Panc1 (cell line): ENCODE measurements around the gene SCCPDH. TPM values are rescaled to one million over a fixed set of nuclear protein-coding genes. Genes with fewer than 3 reads are reported as not detected.

Experiments used
- ATAC-seq: fragments of 200-7000 bp; cut with Tn5 transposase; 2 replicates; pipeline ENCODE4 v1.9.1; 2020; ENCODE audit warnings: mild to moderate bottlenecking, moderate library complexity
- BruUV-seq: library from RNA; stranded (reverse); fragments of 400-500 nt; replicated peaks from 2 replicates; lab custom pipeline; 2021; lab: Mats Ljungman, UMichigan
- CTCF ChIA-PET: fragments of 300-600 bp; sonication (Branson Sonifier 250); formaldehyde crosslinking; loops from one replicate; lab custom pipeline; 2022; ENCODE audit warnings: antibody characterized with exemption; lab: Charles Lee
- POLR2A ChIA-PET: fragments of 300-600 bp; sonication (Branson Sonifier 250); formaldehyde crosslinking; loops from one replicate; lab custom pipeline; 2022; ENCODE audit warnings: antibody characterized with exemption; lab: Charles Lee
- DNase-seq: peaks from one replicate; pipeline ENCODE4 v3.0.0-alpha.2; 2010; ENCODE audit warnings: low read depth, low spot score
- H3K27ac ChIP-seq: 2 replicates; pipeline ENCODE4 v1.5.1; 2011; ENCODE audit warnings: mild to moderate bottlenecking, low read length, inconsistent platforms
- H3K27me3 ChIP-seq: fragments of 200-500 bp; sonication (Bioruptor generic); 2 replicates; pipeline ENCODE4 v1.6.0; 2014; ENCODE audit warnings: low read length, inconsistent platforms; ENCODE audit not compliant: control insufficient read depth, insufficient read depth
- H3K36me3 ChIP-seq: fragments of 200-500 bp; sonication (Bioruptor generic); 2 replicates; pipeline ENCODE4 v1.5.1; 2014; ENCODE audit warnings: inconsistent platforms, mild to moderate bottlenecking, low read length, moderate library complexity; ENCODE audit not compliant: control insufficient read depth, insufficient read depth
- H3K4me1 ChIP-seq: 2 replicates; pipeline ENCODE4 v1.5.1; 2011; ENCODE audit warnings: inconsistent platforms, mild to moderate bottlenecking, low read length, moderate library complexity; ENCODE audit not compliant: control insufficient read depth, insufficient read depth
- H3K4me3 ChIP-seq, 2 experiments: 2 replicates each; pipeline ENCODE4 v1.5.1; 2011 to 2012; ENCODE audit warnings: low read depth in 2 of 2, low read length in 2 of 2, mild to moderate bottlenecking in 2 of 2, inconsistent platforms in 1 of 2, moderate library complexity in 1 of 2
- H3K9me3 ChIP-seq: fragments of 200-500 bp; sonication (Bioruptor generic); 2 replicates; pipeline ENCODE4 v1.5.1; 2014; ENCODE audit warnings: low read depth, mild to moderate bottlenecking, inconsistent platforms, low read length, moderate library complexity; ENCODE audit not compliant: control insufficient read depth, insufficient read depth
- POLR2AphosphoS5 ChIP-seq: IDR thresholded peaks from 2 replicates; pipeline ENCODE4 v1.6.1; 2012; ENCODE audit warnings: mild to moderate bottlenecking, low read depth, low read length, moderate library complexity
- SIN3A ChIP-seq: IDR thresholded peaks from 2 replicates; pipeline ENCODE4 v1.6.1; 2012; ENCODE audit warnings: low read depth, mild to moderate bottlenecking, low read length, moderate library complexity, borderline replicate concordance; ENCODE audit not compliant: insufficient read depth
- TCF7L2 ChIP-seq: IDR thresholded peaks from 2 replicates; pipeline ENCODE4 v1.6.1; 2011; ENCODE audit warnings: mild to moderate bottlenecking, low read depth, low read length, inconsistent platforms
- in situ Hi-C: cut with HindIII; loops from 2 replicates; pipeline ENCODE4 v1.10.0; 2016; ENCODE audit warnings: low sequenced_read_pairs, low pct_unique_long_range_greater_than_20kb
- intact Hi-C: fragments of 100-400 bp; cut with micrococcal nuclease; formaldehyde crosslinking; loops from one replicate; pipeline ENCODE4 v1.10.0; 2022; ENCODE audit not compliant: unreplicated experiment
- total RNA-seq: library from RNA; stranded (reverse); gene quantifications from one replicate; pipeline ENCODE4 v1.2.1, GENCODE V29; 2021; ENCODE audit not compliant: unreplicated experiment
- TF ChIP-seq, protein P1 (sequence below), 2 experiments: IDR thresholded peaks; 2 replicates each; pipeline ENCODE4 v1.6.1; 2011 to 2012; ENCODE audit warnings: low read depth in 2 of 2, control low read depth in 1 of 2, low read length in 1 of 2, mild to moderate bottlenecking in 1 of 2, moderate library complexity in 1 of 2; ENCODE audit not compliant: insufficient read depth in 1 of 2
- TF ChIP-seq, protein P2 (sequence below): fragments of 450-650 bp; IDR thresholded peaks from 2 replicates; pipeline ENCODE4 v1.5.1; 2017; ENCODE audit warnings: mild to moderate bottlenecking

SCCPDH gene
- total RNA-seq, 1 experiment from 2014 or later, result 40.2 TPM

DNA sequence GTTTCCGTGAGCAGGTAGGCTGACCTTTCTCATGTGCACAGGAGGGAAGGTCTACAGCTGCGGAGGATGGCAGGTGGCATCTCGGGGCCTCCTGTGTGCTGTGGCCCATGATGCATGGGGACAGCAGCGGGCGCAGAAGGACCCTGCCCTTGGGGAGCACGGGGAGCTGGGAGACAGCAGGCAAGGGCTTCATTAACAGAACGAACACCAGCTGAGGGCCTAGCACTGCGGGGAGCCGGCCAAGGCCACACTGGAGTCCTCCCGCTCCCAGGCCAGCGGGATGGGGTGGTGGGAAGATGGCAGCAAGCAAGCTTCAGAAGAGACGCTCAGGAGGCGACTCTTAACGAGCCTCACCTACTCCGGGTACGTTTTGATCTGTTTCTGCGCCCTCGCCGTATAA lies 66.6 kb downstream of the SCCPDH start:
- intact Hi-C loops, result no loop called here
- ATAC-seq, result no peak
- Histone ChIP-seq H3K27ac (no peak overlapping the region), H3K9me3 (no peaks in the 10 kb centered on the region), H3K36me3 (no peaks in the 10 kb centered on the region), H3K4me3 (no peak overlapping the region), H3K27me3 (no peaks in the 10 kb centered on the region), H3K4me1 (no peaks in the 10 kb centered on the region)
- CTCF ChIA-PET, result interaction anchor here (0.7 kb wide), 1 partner anchor 89 kb away, joined by 3 read pairs; no protein-coding TSS in a partner anchor
- no peak for DNase-seq
- POLR2A ChIA-PET, result interaction anchor here (0.6 kb wide), 1 partner anchor 390 kb away, joined by 4 read pairs; no protein-coding TSS in a partner anchor
- TF ChIP-seq, protein P1, sequence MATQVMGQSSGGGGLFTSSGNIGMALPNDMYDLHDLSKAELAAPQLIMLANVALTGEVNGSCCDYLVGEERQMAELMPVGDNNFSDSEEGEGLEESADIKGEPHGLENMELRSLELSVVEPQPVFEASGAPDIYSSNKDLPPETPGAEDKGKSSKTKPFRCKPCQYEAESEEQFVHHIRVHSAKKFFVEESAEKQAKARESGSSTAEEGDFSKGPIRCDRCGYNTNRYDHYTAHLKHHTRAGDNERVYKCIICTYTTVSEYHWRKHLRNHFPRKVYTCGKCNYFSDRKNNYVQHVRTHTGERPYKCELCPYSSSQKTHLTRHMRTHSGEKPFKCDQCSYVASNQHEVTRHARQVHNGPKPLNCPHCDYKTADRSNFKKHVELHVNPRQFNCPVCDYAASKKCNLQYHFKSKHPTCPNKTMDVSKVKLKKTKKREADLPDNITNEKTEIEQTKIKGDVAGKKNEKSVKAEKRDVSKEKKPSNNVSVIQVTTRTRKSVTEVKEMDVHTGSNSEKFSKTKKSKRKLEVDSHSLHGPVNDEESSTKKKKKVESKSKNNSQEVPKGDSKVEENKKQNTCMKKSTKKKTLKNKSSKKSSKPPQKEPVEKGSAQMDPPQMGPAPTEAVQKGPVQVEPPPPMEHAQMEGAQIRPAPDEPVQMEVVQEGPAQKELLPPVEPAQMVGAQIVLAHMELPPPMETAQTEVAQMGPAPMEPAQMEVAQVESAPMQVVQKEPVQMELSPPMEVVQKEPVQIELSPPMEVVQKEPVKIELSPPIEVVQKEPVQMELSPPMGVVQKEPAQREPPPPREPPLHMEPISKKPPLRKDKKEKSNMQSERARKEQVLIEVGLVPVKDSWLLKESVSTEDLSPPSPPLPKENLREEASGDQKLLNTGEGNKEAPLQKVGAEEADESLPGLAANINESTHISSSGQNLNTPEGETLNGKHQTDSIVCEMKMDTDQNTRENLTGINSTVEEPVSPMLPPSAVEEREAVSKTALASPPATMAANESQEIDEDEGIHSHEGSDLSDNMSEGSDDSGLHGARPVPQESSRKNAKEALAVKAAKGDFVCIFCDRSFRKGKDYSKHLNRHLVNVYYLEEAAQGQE (IDR thresholded peaks at IDR 0.05; ENCODE audit: insufficient read depth in 1 of 2, low read depth in 2 of 2, low read length in 1 of 2), result no peak
- TF ChIP-seq TCF7L2 (no peak), POLR2AphosphoS5 (no peak), SIN3A (no peak)
- TF ChIP-seq, protein P2, sequence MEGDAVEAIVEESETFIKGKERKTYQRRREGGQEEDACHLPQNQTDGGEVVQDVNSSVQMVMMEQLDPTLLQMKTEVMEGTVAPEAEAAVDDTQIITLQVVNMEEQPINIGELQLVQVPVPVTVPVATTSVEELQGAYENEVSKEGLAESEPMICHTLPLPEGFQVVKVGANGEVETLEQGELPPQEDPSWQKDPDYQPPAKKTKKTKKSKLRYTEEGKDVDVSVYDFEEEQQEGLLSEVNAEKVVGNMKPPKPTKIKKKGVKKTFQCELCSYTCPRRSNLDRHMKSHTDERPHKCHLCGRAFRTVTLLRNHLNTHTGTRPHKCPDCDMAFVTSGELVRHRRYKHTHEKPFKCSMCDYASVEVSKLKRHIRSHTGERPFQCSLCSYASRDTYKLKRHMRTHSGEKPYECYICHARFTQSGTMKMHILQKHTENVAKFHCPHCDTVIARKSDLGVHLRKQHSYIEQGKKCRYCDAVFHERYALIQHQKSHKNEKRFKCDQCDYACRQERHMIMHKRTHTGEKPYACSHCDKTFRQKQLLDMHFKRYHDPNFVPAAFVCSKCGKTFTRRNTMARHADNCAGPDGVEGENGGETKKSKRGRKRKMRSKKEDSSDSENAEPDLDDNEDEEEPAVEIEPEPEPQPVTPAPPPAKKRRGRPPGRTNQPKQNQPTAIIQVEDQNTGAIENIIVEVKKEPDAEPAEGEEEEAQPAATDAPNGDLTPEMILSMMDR, result no peak
- no TSS peak for BruUV-seq
- in situ Hi-C loops, result no loop called here

- no TSS peak for BruUV-seq
- H3K27me3 ChIP-seq, result no peaks in the 10 kb centered on the region
- no peaks in the 10 kb centered on the region for H3K9me3 ChIP-seq
- no peak overlapping the region for H3K27ac ChIP-seq
- intact Hi-C loops (no loop called here), in situ Hi-C loops (no loop called here)
- no peaks in the 10 kb centered on the region for H3K4me1 ChIP-seq
- ChIA-PET CTCF (no interaction called here), POLR2A (no interaction called here)
- no peaks in the 10 kb centered on the region for H3K36me3 ChIP-seq
- ATAC-seq (no peak), DNase-seq (no peak)
- no peak for TF ChIP-seq POLR2AphosphoS5
- no peak for TF ChIP-seq SIN3A
- TF ChIP-seq, protein P2, result no peak
- TF ChIP-seq, protein P1 (IDR thresholded peaks at IDR 0.05; ENCODE audit: insufficient read depth in 1 of 2, low read depth in 2 of 2, low read length in 1 of 2), result no peak
- TF ChIP-seq TCF7L2, result no peak
- H3K4me3 ChIP-seq, result no peak overlapping the region
Observed at GRCh38 chr1:246791303-246791918, 67.2 kb downstream of the SCCPDH start.
